Mesenchymal stem cell (in vitro differentiated cells and primary cell): ENCODE measurements around the gene NRARP.
A peak's percentile ranks its signal among the peaks of the same experiment; 100 is the strongest.

ENCODE experiments used
- DNase-seq: peaks from one replicate; pipeline ENCODE4 v3.0.0-alpha.2; 2013
- H2AFZ ChIP-seq: one replicate; pipeline ENCODE4 v1.6.1; 2013; ENCODE audit warnings: low read depth, mild to moderate bottlenecking, control low read depth, inconsistent platforms, low read length, moderate library complexity
- H2AK5ac ChIP-seq: 2 replicates; pipeline ENCODE4 v1.6.1; 2013; ENCODE audit warnings: low read length, moderate library complexity, mild to moderate bottlenecking, inconsistent platforms; ENCODE audit not compliant: severe bottlenecking
- H2BK120ac ChIP-seq: one replicate; pipeline ENCODE4 v1.6.1; 2013; ENCODE audit warnings: low read depth, mild to moderate bottlenecking, inconsistent platforms, low read length, moderate library complexity
- H2BK12ac ChIP-seq, 2 experiments: one replicate each; pipeline ENCODE4 v1.6.1; 2013; ENCODE audit warnings: inconsistent platforms in 2 of 2, low read length in 2 of 2, mild to moderate bottlenecking in 2 of 2, moderate library complexity in 2 of 2, control low read depth in 1 of 2
- H2BK15ac ChIP-seq: one replicate; pipeline ENCODE4 v1.6.1; 2013; ENCODE audit warnings: mild to moderate bottlenecking, low read depth, inconsistent platforms; ENCODE audit not compliant: poor library complexity, severe bottlenecking
- H2BK5ac ChIP-seq: 2 replicates; pipeline ENCODE4 v1.6.1; 2013; ENCODE audit warnings: low read depth, mild to moderate bottlenecking, low read length, control low read depth, inconsistent platforms; ENCODE audit not compliant: poor library complexity, severe bottlenecking
- H3K14ac ChIP-seq, 2 experiments: one replicate each; pipeline ENCODE4 v1.6.1; 2013; ENCODE audit warnings: inconsistent platforms in 2 of 2, low read length in 2 of 2, control low read depth in 1 of 2, mild to moderate bottlenecking in 1 of 2, moderate library complexity in 1 of 2
- H3K18ac ChIP-seq, 2 experiments: one replicate each; pipeline ENCODE4 v1.6.1; 2013; ENCODE audit warnings: inconsistent platforms in 2 of 2, low read length in 2 of 2, control low read depth in 1 of 2, low read depth in 1 of 2, mild to moderate bottlenecking in 1 of 2
- H3K23ac ChIP-seq, 2 experiments: one replicate each; pipeline ENCODE4 v1.6.1; 2013; ENCODE audit warnings: inconsistent platforms in 2 of 2, low read length in 2 of 2, mild to moderate bottlenecking in 2 of 2, moderate library complexity in 2 of 2, control low read depth in 1 of 2
- H3K27ac ChIP-seq: 2 replicates; pipeline ENCODE4 v1.5.1; 2013; ENCODE audit warnings: mild to moderate bottlenecking, moderate library complexity, low read length, control low read depth, inconsistent platforms; ENCODE audit not compliant: poor library complexity, severe bottlenecking
- H3K27me3 ChIP-seq, 2 experiments: 2 replicates each; pipeline versions ENCODE4 v1.6.1 to v1.7.0; 2013; ENCODE audit warnings: low read length in 2 of 2, mild to moderate bottlenecking in 2 of 2, moderate library complexity in 2 of 2, control low read depth in 1 of 2, inconsistent platforms in 1 of 2; ENCODE audit not compliant: control insufficient read depth in 1 of 2, insufficient read depth in 1 of 2
- H3K36me3 ChIP-seq, 2 experiments: 2 replicates each; pipeline versions ENCODE4 v1.6.1 to v1.7.0; 2013; ENCODE audit warnings: low read length in 2 of 2, control low read depth in 1 of 2, inconsistent platforms in 1 of 2, low read depth in 1 of 2, mild to moderate bottlenecking in 1 of 2; ENCODE audit not compliant: insufficient read depth in 2 of 2, control insufficient read depth in 1 of 2
- H3K4ac ChIP-seq, 2 experiments: one replicate each; pipeline ENCODE4 v1.6.1; 2013; ENCODE audit warnings: inconsistent platforms in 2 of 2, low read length in 2 of 2, mild to moderate bottlenecking in 2 of 2, moderate library complexity in 2 of 2, control low read depth in 1 of 2, low read depth in 1 of 2
- H3K4me1 ChIP-seq: 2 replicates; pipeline ENCODE4 v1.6.1; 2013; ENCODE audit warnings: low read depth, low read length, control low read depth; ENCODE audit not compliant: control insufficient read depth, insufficient read depth
- H3K4me2 ChIP-seq: 2 replicates; pipeline ENCODE4 v1.6.1; 2013; ENCODE audit warnings: low read length, mild to moderate bottlenecking, inconsistent platforms; ENCODE audit not compliant: poor library complexity, severe bottlenecking
- H3K4me3 ChIP-seq, 2 experiments: 2 replicates each; pipeline versions ENCODE4 v1.5.1 to v1.7.0; 2013; ENCODE audit warnings: low read length in 2 of 2, mild to moderate bottlenecking in 2 of 2, control low read depth in 1 of 2, low read depth in 1 of 2; ENCODE audit not compliant: insufficient read depth in 1 of 2
- H3K79me1 ChIP-seq: replicated peaks from 2 replicates; pipeline ENCODE4 v1.6.1; 2013; ENCODE audit warnings: mild to moderate bottlenecking, control low read depth, low read length, inconsistent platforms; ENCODE audit not compliant: poor library complexity, severe bottlenecking
- H3K9ac ChIP-seq: 2 replicates; pipeline ENCODE4 v1.7.0; 2013; ENCODE audit warnings: mild to moderate bottlenecking, low read length, moderate library complexity
- H3K9me3 ChIP-seq: 2 replicates; pipeline ENCODE4 v1.7.0; 2013; ENCODE audit warnings: mild to moderate bottlenecking, low read length; ENCODE audit not compliant: control insufficient read depth
- H4K8ac ChIP-seq: one replicate; pipeline ENCODE4 v1.6.1; 2013; ENCODE audit warnings: inconsistent platforms, mild to moderate bottlenecking, low read length, moderate library complexity
- H4K91ac ChIP-seq: one replicate; pipeline ENCODE4 v1.6.1; 2013; ENCODE audit warnings: mild to moderate bottlenecking, low read length, inconsistent platforms
- WGBS: methylation state at CpG from one replicate; pipeline ENCODE4 v1.1.7; 2013; ENCODE audit warnings: mixed read lengths; 5-methylcytosine and 5-hydroxymethylcytosine counted together

NRARP gene

GRCh38 chr9:137318602-137319001 is 16.5 kb upstream of the NRARP start:
- Histone ChIP-seq H3K27ac (no peak overlapping the region), H2BK120ac (peak overlapping the region; percentile 19), H3K4me2 (no peak overlapping the region), H2BK12ac (no peak overlapping the region), H3K27me3 (peaks cover 0 to 25% of the 10 kb centered on the region in 2 experiments), H2BK15ac (peak overlapping the region; percentile 69), H3K4me3 (no peak overlapping the region), H3K9me3 (no peaks in the 10 kb centered on the region), H3K18ac (no peak overlapping the region), H4K91ac (peak overlapping the region; percentile 68), H2AFZ (no peak overlapping the region), H3K23ac (no peak overlapping the region), H2AK5ac (no peak overlapping the region), H3K4ac (no peak overlapping the region), H3K4me1 (peaks cover 41% of the 10 kb centered on the region), H3K79me1 (no peaks in the 10 kb centered on the region), H2BK5ac (no peak overlapping the region), H4K8ac (no peak overlapping the region), H3K14ac (no peak overlapping the region), H3K36me3 (peaks cover 0 to 7% of the 10 kb centered on the region in 2 experiments), H3K9ac (peak overlapping the region; percentile 74)
- WGBS = 92% methylated on average over 18 of the region's 18 CpGs
- no peak for DNase-seq

DNA sequence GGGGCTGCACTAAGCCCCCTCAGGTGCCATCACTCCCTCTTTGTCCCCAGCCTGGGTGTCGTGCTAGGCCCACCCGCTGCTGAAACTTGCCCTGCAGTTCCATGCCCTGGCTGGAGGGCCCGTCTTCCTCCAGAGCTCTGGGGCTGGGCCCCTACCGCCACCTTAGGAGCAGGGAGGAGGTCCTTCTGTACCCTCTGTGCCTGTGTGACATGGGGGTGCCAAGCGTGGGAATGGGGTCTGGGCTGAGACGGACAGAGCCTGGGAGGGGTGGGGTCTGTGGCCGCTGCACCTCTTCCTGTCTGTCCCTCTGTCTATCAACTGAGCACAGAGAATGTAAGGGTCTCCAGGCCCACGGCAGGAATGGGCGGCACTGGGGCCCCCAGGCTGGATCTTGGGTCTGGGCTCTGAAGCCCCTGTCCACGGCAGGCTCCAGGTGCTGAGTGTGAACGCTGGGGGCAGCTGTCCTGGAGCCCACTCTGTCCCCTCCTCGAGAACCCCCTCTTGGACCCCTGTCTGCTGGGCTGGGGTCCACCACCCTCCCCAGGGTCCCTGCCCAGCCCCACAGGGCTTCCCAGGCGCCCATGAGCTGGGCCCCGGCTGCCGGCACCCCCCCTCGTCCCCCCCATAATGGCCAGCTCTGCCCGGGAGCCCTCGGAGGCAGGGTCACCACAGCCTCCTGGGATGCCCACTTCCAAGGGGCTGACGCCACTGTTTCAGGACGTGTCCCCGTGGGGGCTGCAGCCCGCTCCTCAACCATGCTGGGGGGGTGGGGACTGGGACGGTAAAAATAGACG is 15.8 kb upstream of the NRARP start:
- Histone ChIP-seq H3K9me3 (no peaks in the 10 kb centered on the region), H3K23ac (no peak overlapping the region), H3K4me3 (no peak overlapping the region), H3K27ac (no peak overlapping the region), H2AK5ac (no peak overlapping the region), H3K9ac (no peak overlapping the region), H4K91ac (no peak overlapping the region), H3K4me1 (peaks cover 39% of the 10 kb centered on the region), H3K4me2 (no peak overlapping the region), H2AFZ (no peak overlapping the region), H3K18ac (no peak overlapping the region), H3K4ac (no peak overlapping the region), H3K27me3 (peaks cover 0 to 29% of the 10 kb centered on the region in 2 experiments), H2BK12ac (no peak overlapping the region), H2BK5ac (no peak overlapping the region), H4K8ac (no peak overlapping the region), H2BK15ac (no peak overlapping the region), H3K14ac (no peak overlapping the region), H3K79me1 (no peaks in the 10 kb centered on the region), H2BK120ac (no peak overlapping the region), H3K36me3 (peaks cover 0 to 5% of the 10 kb centered on the region in 2 experiments)
- 93% methylated on average over 23 of the region's 24 CpGs for WGBS
- DNase-seq = no peak

- Histone ChIP-seq H2BK15ac (peak overlapping the region; percentile 62), H3K4ac (no peak overlapping the region), H3K4me1 (peaks cover 41% of the 10 kb centered on the region), H3K36me3 (peaks cover 0 to 5% of the 10 kb centered on the region in 2 experiments), H2BK12ac (peak overlapping the region in 1 of 2 experiments; percentile 77), H3K9me3 (no peaks in the 10 kb centered on the region), H4K91ac (peak overlapping the region; percentile 13), H2BK120ac (no peak overlapping the region), H3K27ac (no peak overlapping the region), H2AK5ac (no peak overlapping the region), H3K9ac (no peak overlapping the region), H3K23ac (no peak overlapping the region), H3K14ac (no peak overlapping the region), H3K27me3 (peaks cover 0 to 32% of the 10 kb centered on the region in 2 experiments), H3K18ac (no peak overlapping the region), H3K79me1 (no peaks in the 10 kb centered on the region), H2BK5ac (no peak overlapping the region), H4K8ac (peak overlapping the region; percentile 16), H3K4me3 (no peak overlapping the region), H2AFZ (no peak overlapping the region), H3K4me2 (no peak overlapping the region)
- WGBS = 94% methylated on average over 15 of the region's 19 CpGs
- no peak for DNase-seq
These were observed 15.1 kb upstream of the NRARP start for GRCh38 chr9:137317021-137317717.
